K562 (cell line): ENCODE measurements around the gene ZNF232. TPM values are rescaled to one million over a fixed set of nuclear protein-coding genes. Genes with fewer than 3 reads are reported as not detected.

Experiments
- BCLAF1 ChIP-seq, 2 experiments: fragments of 450-650 bp in 1 of 2; IDR thresholded peaks; 2 replicates each; pipeline ENCODE4 v1.6.1; 2011 to 2017; ENCODE audit warnings: low read depth in 2 of 2, antibody characterized with exemption in 1 of 2, borderline replicate concordance in 1 of 2, low read length in 1 of 2, mild to moderate bottlenecking in 1 of 2, mixed read lengths in 1 of 2; ENCODE audit not compliant: control insufficient read depth in 1 of 2
- BRD9 ChIP-seq: fragments of 450-650 bp; IDR thresholded peaks from 2 replicates; pipeline ENCODE4 v1.6.1; 2018; ENCODE audit warnings: low read depth; ENCODE audit not compliant: partially characterized antibody
- CC2D1A ChIP-seq: fragments of 450-650 bp; IDR thresholded peaks from 2 replicates; pipeline ENCODE4 v1.6.1; 2017; ENCODE audit warnings: mild to moderate bottlenecking
- CREBBP ChIP-seq: IDR thresholded peaks from one replicate; pipeline ENCODE4 v1.6.1; 2012; ENCODE audit warnings: low read depth, mild to moderate bottlenecking, control low read depth, inconsistent platforms, low read length
- FOXP1 ChIP-seq: sonication (generic); formaldehyde crosslinking; IDR thresholded peaks from 2 replicates; pipeline ENCODE4 v1.8.0; 2022; ENCODE audit warnings: mild to moderate bottlenecking, missing genetic modification reagents
- GTF2E2 ChIP-seq: fragments of 200-800 bp; sonication (Bioruptor generic); IDR thresholded peaks from 2 replicates; pipeline ENCODE4 v1.6.1; 2016; ENCODE audit warnings: missing genetic modification characterization, missing compliant biosample characterization
- HMG20B ChIP-seq: fragments of 250-450 bp; sonication (Bioruptor Pico); IDR thresholded peaks from 2 replicates; pipeline ENCODE4 v1.5.0; 2021; ENCODE audit warnings: mild to moderate bottlenecking
- HOMEZ ChIP-seq: fragments of 250-450 bp; sonication (Bioruptor Pico); IDR thresholded peaks from 2 replicates; pipeline ENCODE4 v1.4.0; 2020; ENCODE audit warnings: mild to moderate bottlenecking, moderate library complexity
- HOXB6 ChIP-seq: fragments of 250-450 bp; sonication (Bioruptor Pico); IDR thresholded peaks from 2 replicates; pipeline ENCODE4 v1.5.1; 2022; ENCODE audit warnings: mild to moderate bottlenecking, borderline replicate concordance
- MXI1 ChIP-seq: IDR thresholded peaks from 2 replicates; pipeline ENCODE4 v1.6.1; 2011; ENCODE audit warnings: low read depth, mild to moderate bottlenecking, improper control_type of control experiment, low read length
- PHF21A ChIP-seq: fragments of 450-650 bp; IDR thresholded peaks from 2 replicates; pipeline ENCODE4 v1.6.1; 2017; ENCODE audit warnings: low read depth, borderline replicate concordance
- RB1 ChIP-seq: fragments of 450-650 bp; IDR thresholded peaks from 2 replicates; pipeline ENCODE4 v1.6.1; 2017; ENCODE audit warnings: low read depth, mild to moderate bottlenecking
- SIX5 ChIP-seq, 2 experiments: IDR thresholded peaks; 2 replicates each; pipeline ENCODE4 v1.6.1; 2011; ENCODE audit warnings: low read length in 2 of 2, borderline replicate concordance in 1 of 2, low read depth in 1 of 2, mild to moderate bottlenecking in 1 of 2, moderate library complexity in 1 of 2; ENCODE audit not compliant: insufficient read depth in 1 of 2
- TFAP4 ChIP-seq: sonication (generic); formaldehyde crosslinking; IDR thresholded peaks from 2 replicates; pipeline ENCODE4 v1.8.0; 2022; ENCODE audit warnings: missing genetic modification reagents, mild to moderate bottlenecking, moderate library complexity, borderline replicate concordance
- THRAP3 ChIP-seq: fragments of 450-650 bp; IDR thresholded peaks from 2 replicates; pipeline ENCODE4 v1.6.1; 2016; ENCODE audit warnings: mild to moderate bottlenecking, inconsistent platforms, borderline replicate concordance
- XRCC4 ChIP-seq: IDR thresholded peaks from one replicate; pipeline ENCODE4 v1.6.1; 2011; ENCODE audit not compliant: insufficient read depth, insufficient read length; ENCODE audit errors: extremely low read depth
- ZKSCAN8 ChIP-seq: fragments of 200-800 bp; sonication (Bioruptor generic); IDR thresholded peaks from 2 replicates; pipeline ENCODE4 v1.6.1; 2016; ENCODE audit warnings: missing genetic modification characterization, missing compliant biosample characterization
- ZNF41 ChIP-seq: fragments of 250-450 bp; sonication (Bioruptor Pico); conservative IDR thresholded peaks from 2 replicates; pipeline ENCODE4 v1.4.0; 2020; ENCODE audit warnings: mild to moderate bottlenecking
- polyA plus RNA-seq, 8 experiments: library from polyadenylated mRNA; depleted of rRNA in 4 of 8; stranded (reverse) in 5 of 8; unstranded in 3 of 8; fragments of >200 nt; fragmentation: Nextera tagmentation in 2 of 8; fragmentation: Illumina TruSeq in 1 of 8; extraction: Ambion mirVana in 2 of 8; extraction: Trizol in 1 of 8; gene quantifications; 2 replicates each; pipeline versions ENCODE4 v1.2.1 to v1.2.3, GENCODE V29; 2011 to 2014; ENCODE audit warnings: inconsistent platforms in 1 of 8, missing spikeins in 1 of 8
- total RNA-seq, 7 experiments: library from RNA; depleted of rRNA in 6 of 7; stranded (reverse); fragments of >200 nt in 6 of 7; fragmentation: Illumina TruSeq in 2 of 7; extraction: Trizol in 2 of 7; gene quantifications; 2 replicates each; pipeline versions ENCODE4 v1.2.1 to v1.2.3, GENCODE V29; 2011 to 2021; ENCODE audit warnings: low replicate concordance in 1 of 7
- TF ChIP-seq, protein P1 (sequence below): sonication (generic); formaldehyde crosslinking; IDR thresholded peaks from 2 replicates; pipeline ENCODE4 v1.9.0; 2022; ENCODE audit warnings: mild to moderate bottlenecking, missing genetic modification reagents

The ZNF232 gene
- total and polyA plus RNA-seq, 9 of the 15 experiments (the other 6 are each of a cell fraction or from before 2014, with no cell fraction given) = 10.6 to 26.0 (median 13.0) TPM

DNA sequence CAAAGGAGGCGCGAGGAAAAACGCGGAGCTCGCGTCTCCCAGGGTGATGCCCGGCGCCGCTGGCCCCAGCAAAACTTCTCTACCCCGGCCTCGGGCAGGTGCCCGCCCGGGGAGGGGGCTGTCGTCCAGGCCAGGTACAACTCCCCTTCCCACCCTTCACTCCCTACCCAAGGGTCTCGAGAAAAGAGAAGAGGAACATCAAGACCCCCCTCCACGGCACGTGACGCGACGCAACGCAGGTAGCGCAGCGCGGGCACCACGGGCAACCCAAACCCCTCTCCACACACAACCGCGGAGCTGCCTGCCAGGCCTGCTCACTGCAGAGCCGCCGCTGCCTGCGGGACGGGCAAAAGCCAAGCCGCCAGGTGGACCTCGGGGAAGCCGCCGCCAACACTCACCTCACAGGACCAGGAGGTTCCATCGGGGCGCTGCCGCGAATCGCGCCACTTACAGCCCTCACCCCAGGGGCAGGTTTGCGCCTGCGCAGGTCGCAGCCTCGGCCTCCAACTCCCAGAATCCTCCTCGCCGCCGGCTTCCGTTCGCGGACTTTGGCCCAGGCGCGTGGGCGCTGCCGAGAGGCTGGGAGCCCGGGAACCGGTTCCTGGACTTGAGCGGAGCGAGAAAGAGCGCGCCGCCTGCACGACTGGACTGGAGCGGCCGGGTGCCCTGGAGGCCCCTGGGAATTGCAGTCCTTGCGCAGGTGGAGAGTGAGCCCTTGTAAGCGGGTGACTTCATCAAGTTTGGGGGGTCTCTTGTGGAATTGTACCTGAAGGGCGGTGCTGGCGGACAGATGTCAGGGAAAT, at the start of gene ZNF232 (continued):
- TF ChIP-seq HOMEZ (no peak), MXI1 (peak; percentile 30; the same call in 1 of the 2 replicates), RB1 (peak; percentile 65; the same call in 1 of the 2 replicates), CC2D1A (no peak), HOXB6 (CRISPR knock-in tag) (no peak), HMG20B (CRISPR knock-in tag) (no peak), THRAP3 (no peak), CREBBP (no peak), ZNF41 (no peak), BRD9 (no peak), ZKSCAN8 (CRISPR knock-in tag) (no peak), GTF2E2 (tag) (no peak), FOXP1 (0 out of 2 replicates have a peak, but pooled peaks have one; percentile 63), PHF21A (no peak), BCLAF1 (IDR thresholded peaks at IDR 0.05; ENCODE audit: borderline replicate concordance in 1 of 2, control insufficient read depth in 1 of 2, low read depth in 2 of 2, low read length in 1 of 2) (no peak), XRCC4 (no peak), SIX5 (IDR thresholded peaks at IDR 0.05; ENCODE audit: borderline replicate concordance in 1 of 2, insufficient read depth in 1 of 2, low read depth in 1 of 2, low read length in 2 of 2) (peak; percentile 34 to 57; a peak in 3 of 4 replicates), TFAP4 (CRISPR knock-in tag) (peak; percentile 76; the same call in 1 of the 2 replicates)
- TF ChIP-seq, protein P1, sequence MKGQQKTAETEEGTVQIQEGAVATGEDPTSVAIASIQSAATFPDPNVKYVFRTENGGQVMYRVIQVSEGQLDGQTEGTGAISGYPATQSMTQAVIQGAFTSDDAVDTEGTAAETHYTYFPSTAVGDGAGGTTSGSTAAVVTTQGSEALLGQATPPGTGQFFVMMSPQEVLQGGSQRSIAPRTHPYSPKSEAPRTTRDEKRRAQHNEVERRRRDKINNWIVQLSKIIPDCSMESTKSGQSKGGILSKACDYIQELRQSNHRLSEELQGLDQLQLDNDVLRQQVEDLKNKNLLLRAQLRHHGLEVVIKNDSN = peak; percentile 76
